GM23338 (cell line): ENCODE measurements around the gene KIF2A. TPM values are rescaled to one million over a fixed set of nuclear protein-coding genes. Genes with fewer than 3 reads are reported as not detected.

Source experiments
- ATAC-seq: fragments of 200-7000 bp; cut with Tn5 transposase; 3 replicates; pipeline ENCODE4 v1.9.1; 2020
- DNase-seq: peaks from one replicate; pipeline ENCODE4 v3.0.0-alpha.2; 2015; ENCODE audit warnings: low spot score
- H2AFZ ChIP-seq: fragments of 200-600 bp; sonication (generic); 2 replicates; pipeline ENCODE4 v1.8.0; 2016; ENCODE audit warnings: antibody characterized with exemption, mild to moderate bottlenecking, moderate library complexity
- H3F3A ChIP-seq: fragments of 200-600 bp; sonication (generic); replicated peaks from 2 replicates; pipeline ENCODE4 v1.8.0; 2017; ENCODE audit warnings: antibody characterized with exemption, mixed run types, low read depth
- H3K27ac ChIP-seq: fragments of 200-600 bp; sonication (generic); 2 replicates; pipeline ENCODE4 v1.6.1; 2016; ENCODE audit warnings: low read depth
- H3K27me3 ChIP-seq: fragments of 200-600 bp; sonication (generic); 2 replicates; pipeline ENCODE4 v1.8.0; 2016; ENCODE audit warnings: mild to moderate bottlenecking, mixed run types, moderate library complexity; ENCODE audit not compliant: insufficient read depth
- H3K36me3 ChIP-seq: fragments of 200-600 bp; sonication (generic); 2 replicates; pipeline ENCODE4 v1.8.0; 2016; ENCODE audit warnings: mild to moderate bottlenecking; ENCODE audit not compliant: insufficient read depth
- H3K4me1 ChIP-seq: fragments of 200-600 bp; sonication (generic); 2 replicates; pipeline ENCODE4 v1.8.0; 2016; ENCODE audit warnings: mild to moderate bottlenecking, moderate library complexity; ENCODE audit not compliant: insufficient read depth
- H3K4me2 ChIP-seq: fragments of 200-600 bp; sonication (generic); 2 replicates; pipeline ENCODE4 v1.7.1; 2017; ENCODE audit warnings: mixed run types
- H3K4me3 ChIP-seq: fragments of 200-600 bp; sonication (generic); 2 replicates; pipeline ENCODE4 v1.6.1; 2016; ENCODE audit warnings: mixed run types
- H3K79me2 ChIP-seq: fragments of 200-600 bp; sonication (generic); replicated peaks from 2 replicates; pipeline ENCODE4 v1.8.0; 2017; ENCODE audit warnings: mild to moderate bottlenecking; ENCODE audit not compliant: insufficient read depth
- H3K9me2 ChIP-seq: fragments of 200-600 bp; sonication (generic); 2 replicates; pipeline ENCODE4 v1.8.0; 2017; ENCODE audit not compliant: insufficient read depth
- H4K20me1 ChIP-seq: fragments of 200-600 bp; sonication (generic); replicated peaks from 2 replicates; pipeline ENCODE4 v1.8.0; 2017; ENCODE audit warnings: mild to moderate bottlenecking; ENCODE audit not compliant: insufficient read depth
- H3K27ac Mint-ChIP-seq: 2 replicates; pipeline ENCODE4 v1.8.0; 2020; ENCODE audit warnings: inconsistent platforms, mild to moderate bottlenecking, moderate library complexity, mixed read lengths
- H3K27me3 Mint-ChIP-seq: 3 replicates; pipeline ENCODE4 v1.8.0; 2022; ENCODE audit warnings: low read depth, mild to moderate bottlenecking, moderate library complexity, mixed read lengths, inconsistent platforms; ENCODE audit not compliant: insufficient read depth, poor library complexity
- H3K36me3 Mint-ChIP-seq: 3 replicates; pipeline ENCODE4 v1.8.0; 2021; ENCODE audit warnings: low read depth, mild to moderate bottlenecking, inconsistent platforms, moderate library complexity, mixed read lengths
- H3K4me1 Mint-ChIP-seq: 3 replicates; pipeline ENCODE4 v1.8.0; 2020; ENCODE audit warnings: mild to moderate bottlenecking, inconsistent platforms, mixed read lengths
- H3K4me3 Mint-ChIP-seq: 3 replicates; pipeline ENCODE4 v1.8.0; 2021; ENCODE audit warnings: moderate library complexity, mild to moderate bottlenecking, inconsistent platforms, mixed read lengths
- H3K9me3 Mint-ChIP-seq: 3 replicates; pipeline ENCODE4 v1.8.0; 2020; ENCODE audit warnings: moderate library complexity, mild to moderate bottlenecking, inconsistent platforms, mixed read lengths
- CTCF ChIP-seq, 2 experiments: fragments of 200-600 bp in 1 of 2; sonication (generic) in 1 of 2; conservative IDR thresholded peaks; 2 replicates each; pipeline versions ENCODE4 v1.5.1 to v1.6.1; 2016 to 2017; ENCODE audit warnings: antibody characterized with exemption in 2 of 2, low read depth in 2 of 2, mild to moderate bottlenecking in 2 of 2, moderate library complexity in 1 of 2
- EZH2 ChIP-seq: fragments of 200-600 bp; sonication (generic); IDR thresholded peaks from one replicate; pipeline ENCODE4 v1.8.0; 2017; ENCODE audit warnings: antibody characterized with exemption, mild to moderate bottlenecking, low read depth; ENCODE audit not compliant: unreplicated experiment
- JUNB ChIP-seq: IDR thresholded peaks from one replicate; pipeline ENCODE4 v1.6.1; 2016; ENCODE audit warnings: antibody characterized with exemption; ENCODE audit not compliant: unreplicated experiment
- NANOG ChIP-seq: IDR thresholded peaks from 2 replicates; pipeline ENCODE4 v1.6.1; 2016; ENCODE audit warnings: antibody characterized with exemption, borderline replicate concordance
- REST ChIP-seq: IDR thresholded peaks from one replicate; pipeline ENCODE4 v1.6.1; 2018; ENCODE audit warnings: antibody characterized with exemption; ENCODE audit not compliant: unreplicated experiment
- ZNF114 ChIP-seq: fragments of 250-450 bp; sonication (Bioruptor Pico); IDR thresholded peaks from 2 replicates; pipeline ENCODE4 v1.5.0; 2020; ENCODE audit warnings: mild to moderate bottlenecking, moderate library complexity
- ZNF331 ChIP-seq: fragments of 250-450 bp; sonication (Bioruptor Pico); IDR thresholded peaks from 2 replicates; pipeline ENCODE4 v1.5.0; 2020; ENCODE audit warnings: low read depth, mild to moderate bottlenecking, moderate library complexity
- ZNF462 ChIP-seq: fragments of 250-450 bp; sonication (Bioruptor Pico); IDR thresholded peaks from 2 replicates; pipeline ENCODE4 v1.5.0; 2020; ENCODE audit warnings: mild to moderate bottlenecking, moderate library complexity
- polyA plus RNA-seq: library from polyadenylated mRNA; unstranded; fragments of >200 nt; fragmentation: Nextera tagmentation; extraction: Ambion mirVana; gene quantifications from 2 replicates; pipeline ENCODE4 v1.2.1, GENCODE V29; 2016
- total RNA-seq: library from RNA; depleted of rRNA; stranded (reverse); fragments of >200 nt; shearing (Covaris generic); gene quantifications from 2 replicates; pipeline ENCODE4 v1.2.3, GENCODE V29; 2014

KIF2A gene
- total and polyA plus RNA-seq, 2 experiments from 2014 or later: 120 to 122 TPM

- TF ChIP-seq ZNF462 (CRISPR knock-in tag): no peak
- TF ChIP-seq CTCF (conservative IDR thresholded peaks at IDR 0.05; ENCODE audit: low read depth in 2 of 2): no peak
- TF ChIP-seq ZNF114 (CRISPR knock-in tag): no peak
- TF ChIP-seq EZH2: no peak
Measured at GRCh38 chr5:62268792-62269191, 37.2 kb upstream of the KIF2A start (continued).

GRCh38 chr5:62271370-62271769, 34.6 kb upstream of the KIF2A start:
- Mint-ChIP-seq H3K9me3 (no peaks in the 10 kb centered on the region), H3K27me3 (peaks cover 4% of the 10 kb centered on the region), H3K4me3 (no peak overlapping the region), H3K4me1 (peaks cover 7% of the 10 kb centered on the region), H3K27ac (no peak overlapping the region), H3K36me3 (no peaks in the 10 kb centered on the region)
- Histone ChIP-seq H3K36me3 (no peaks in the 10 kb centered on the region), H3K9me2 (0 out of 2 replicates have a peak, but pooled peaks cover 3% of the 10 kb centered on the region), H3K4me1 (0 out of 2 replicates have a peak, but pooled peaks cover 1% of the 10 kb centered on the region), H3F3A (no peaks in the 10 kb centered on the region), H3K4me3 (no peak overlapping the region), H3K4me2 (no peak overlapping the region), H3K27me3 (no peaks in the 10 kb centered on the region), H3K27ac (no peak overlapping the region), H3K79me2 (no peaks in the 10 kb centered on the region), H2AFZ (no peak overlapping the region), H4K20me1 (no peaks in the 10 kb centered on the region)
- DNase-seq (no peak), ATAC-seq (no peak)
- no peak for TF ChIP-seq CTCF (conservative IDR thresholded peaks at IDR 0.05; ENCODE audit: low read depth in 2 of 2)
- TF ChIP-seq NANOG: no peak
- no peak for TF ChIP-seq REST
- TF ChIP-seq ZNF331: no peak
- TF ChIP-seq JUNB: no peak
